PC-3 (cell line): ENCODE data around the gene ELK3. TPM values are rescaled to one million over a fixed set of nuclear protein-coding genes. Genes with fewer than 3 reads are reported as not detected.
A peak's percentile ranks its signal among the peaks of the same experiment; 100 is the strongest.

Source experiments
- ATAC-seq: fragments of 200-7000 bp; cut with Tn5 transposase; 2 replicates; pipeline ENCODE4 v1.9.1; 2020; ENCODE audit warnings: mild to moderate bottlenecking, moderate library complexity
- BruUV-seq: library from RNA; stranded (reverse); fragments of 400-500 nt; replicated peaks from 2 replicates; lab custom pipeline; 2021; lab: Mats Ljungman, UMichigan
- CTCF ChIA-PET: fragments of 300-600 bp; sonication (Branson Sonifier 250); formaldehyde crosslinking; loops from one replicate; lab custom pipeline; 2022; ENCODE audit warnings: antibody characterized with exemption; lab: Charles Lee
- POLR2A ChIA-PET: fragments of 300-600 bp; sonication (Branson Sonifier 250); formaldehyde crosslinking; loops from one replicate; lab custom pipeline; 2022; ENCODE audit warnings: antibody characterized with exemption; ENCODE audit not compliant: unreplicated experiment; lab: Charles Lee
- DNase-seq: peaks from one replicate; pipeline ENCODE4 v3.0.0-alpha.2; 2015
- H2AFZ ChIP-seq: fragments of 300-600 bp; sonication (generic); 2 replicates; pipeline ENCODE4 v1.6.0; 2016; ENCODE audit warnings: antibody characterized with exemption, low read length
- H3F3A ChIP-seq: fragments of 300-600 bp; sonication (generic); one replicate; pipeline ENCODE4 v1.6.0; 2017; ENCODE audit warnings: antibody characterized with exemption, low read length, control low read depth, mild to moderate bottlenecking; ENCODE audit not compliant: unreplicated experiment
- H3K27ac ChIP-seq: fragments of 300-600 bp; sonication (generic); 2 replicates; pipeline ENCODE4 v1.5.1; 2016; ENCODE audit warnings: mild to moderate bottlenecking, low read length
- H3K27me3 ChIP-seq: fragments of 300-600 bp; sonication (generic); 2 replicates; pipeline ENCODE4 v1.6.1; 2016; ENCODE audit warnings: low read length, mixed read lengths
- H3K36me3 ChIP-seq: fragments of 300-600 bp; sonication (generic); 2 replicates; pipeline ENCODE4 v1.6.1; 2016; ENCODE audit warnings: low read depth, mixed run types, low read length, mixed read lengths
- H3K4me1 ChIP-seq: fragments of 300-600 bp; sonication (generic); 2 replicates; pipeline ENCODE4 v1.5.1; 2016; ENCODE audit warnings: low read length; ENCODE audit not compliant: insufficient read depth
- H3K4me2 ChIP-seq: fragments of 300-600 bp; sonication (generic); 2 replicates; pipeline ENCODE4 v1.6.0; 2016; ENCODE audit warnings: low read length
- H3K4me3 ChIP-seq: fragments of 300-600 bp; sonication (generic); 2 replicates; pipeline ENCODE4 v1.5.1; 2016; ENCODE audit warnings: mild to moderate bottlenecking, low read length, mixed read lengths
- H3K79me2 ChIP-seq: fragments of 300-600 bp; sonication (generic); 2 replicates; pipeline ENCODE4 v1.6.1; 2017; ENCODE audit warnings: low read length, mixed read lengths
- H3K9ac ChIP-seq: fragments of 300-600 bp; sonication (generic); 2 replicates; pipeline ENCODE4 v1.6.0; 2016; ENCODE audit warnings: mild to moderate bottlenecking, low read length
- H3K9me2 ChIP-seq: fragments of 300-600 bp; sonication (generic); replicated peaks from 2 replicates; pipeline ENCODE4 v1.6.1; 2016; ENCODE audit warnings: mixed run types, low read length, mixed read lengths
- H3K9me3 ChIP-seq: fragments of 300-600 bp; sonication (generic); 2 replicates; pipeline ENCODE4 v1.6.1; 2016; ENCODE audit warnings: low read length, mixed read lengths
- H4K20me1 ChIP-seq: fragments of 300-600 bp; sonication (generic); 2 replicates; pipeline ENCODE4 v1.6.1; 2016; ENCODE audit warnings: low read length, mixed read lengths
- EZH2 ChIP-seq: fragments of 300-600 bp; sonication (generic); IDR thresholded peaks from one replicate; pipeline ENCODE4 v1.6.1; 2017; ENCODE audit warnings: antibody characterized with exemption, mild to moderate bottlenecking, low read length; ENCODE audit not compliant: unreplicated experiment
- EZH2phosphoT487 ChIP-seq: fragments of 300-600 bp; sonication (generic); IDR thresholded peaks from 2 replicates; pipeline ENCODE4 v1.6.1; 2018; ENCODE audit warnings: mild to moderate bottlenecking, antibody characterized with exemption, low read length, borderline replicate concordance
- intact Hi-C: fragments of 100-400 bp; cut with micrococcal nuclease; formaldehyde crosslinking; loops from 2 replicates; pipeline ENCODE4 v1.9.0; 2023
- total RNA-seq: library from RNA; depleted of rRNA; stranded (reverse); fragments of >200 nt; gene quantifications from 2 replicates; pipeline ENCODE4 v1.2.3, GENCODE V29; 2014
- TF ChIP-seq, protein P1 (sequence below): fragments of 300-600 bp; sonication (generic); conservative IDR thresholded peaks from 2 replicates; pipeline ENCODE4 v1.5.1; 2017; ENCODE audit warnings: antibody characterized with exemption, low read depth, mild to moderate bottlenecking, low read length

Gene ELK3
- total RNA-seq, 1 experiment from 2014 or later: 16.2 TPM

DNA sequence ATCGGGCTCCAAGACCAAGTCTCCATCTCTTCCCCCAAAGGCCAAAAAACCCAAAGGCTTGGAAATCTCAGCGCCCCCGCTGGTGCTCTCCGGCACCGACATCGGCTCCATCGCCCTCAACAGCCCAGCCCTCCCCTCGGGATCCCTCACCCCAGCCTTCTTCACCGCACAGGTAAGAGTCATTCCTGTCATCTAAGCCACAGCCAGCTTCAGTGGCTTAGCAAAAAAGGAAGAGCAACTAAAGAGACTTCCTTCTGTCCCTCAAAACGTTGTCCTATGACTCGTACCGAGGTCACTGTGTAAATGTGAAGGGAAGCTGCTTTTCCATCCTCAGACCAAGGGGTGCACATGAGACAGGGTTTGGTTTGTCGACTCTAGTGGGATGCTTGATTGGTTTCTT lies 53.4 kb downstream of the ELK3 start:
- 0 out of 2 replicates have a peak, but pooled peaks cover 5% of the 10 kb centered on the region for H3K79me2 ChIP-seq
- no peaks in the 10 kb centered on the region for H3K27me3 ChIP-seq
- H2AFZ ChIP-seq: no peak overlapping the region
- H3K9me3 ChIP-seq: no peaks in the 10 kb centered on the region
- intact Hi-C loops: no loop called here
- no peak overlapping the region for H3K9ac ChIP-seq
- H3K27ac ChIP-seq: no peak overlapping the region
- H3K9me2 ChIP-seq: no peaks in the 10 kb centered on the region
- TF ChIP-seq EZH2phosphoT487: no peak
- no peak for TF ChIP-seq EZH2
- TF ChIP-seq, protein P1, sequence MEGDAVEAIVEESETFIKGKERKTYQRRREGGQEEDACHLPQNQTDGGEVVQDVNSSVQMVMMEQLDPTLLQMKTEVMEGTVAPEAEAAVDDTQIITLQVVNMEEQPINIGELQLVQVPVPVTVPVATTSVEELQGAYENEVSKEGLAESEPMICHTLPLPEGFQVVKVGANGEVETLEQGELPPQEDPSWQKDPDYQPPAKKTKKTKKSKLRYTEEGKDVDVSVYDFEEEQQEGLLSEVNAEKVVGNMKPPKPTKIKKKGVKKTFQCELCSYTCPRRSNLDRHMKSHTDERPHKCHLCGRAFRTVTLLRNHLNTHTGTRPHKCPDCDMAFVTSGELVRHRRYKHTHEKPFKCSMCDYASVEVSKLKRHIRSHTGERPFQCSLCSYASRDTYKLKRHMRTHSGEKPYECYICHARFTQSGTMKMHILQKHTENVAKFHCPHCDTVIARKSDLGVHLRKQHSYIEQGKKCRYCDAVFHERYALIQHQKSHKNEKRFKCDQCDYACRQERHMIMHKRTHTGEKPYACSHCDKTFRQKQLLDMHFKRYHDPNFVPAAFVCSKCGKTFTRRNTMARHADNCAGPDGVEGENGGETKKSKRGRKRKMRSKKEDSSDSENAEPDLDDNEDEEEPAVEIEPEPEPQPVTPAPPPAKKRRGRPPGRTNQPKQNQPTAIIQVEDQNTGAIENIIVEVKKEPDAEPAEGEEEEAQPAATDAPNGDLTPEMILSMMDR: no peak
- no peaks in the 10 kb centered on the region for H3F3A ChIP-seq
- no peak overlapping the region for H3K4me3 ChIP-seq
- ATAC-seq (peak; percentile 88), DNase-seq (peak; percentile 88)
- H3K4me2 ChIP-seq: no peak overlapping the region
- H3K36me3 ChIP-seq: peaks cover 35% of the 10 kb centered on the region; the same call in 1 of the 2 replicates
- no TSS peak for BruUV-seq
- peaks cover 17% of the 10 kb centered on the region for H3K4me1 ChIP-seq
- H4K20me1 ChIP-seq: peaks cover 5% of the 10 kb centered on the region; the same call in 1 of the 2 replicates
- POLR2A ChIA-PET: interaction anchor here (0.6 kb wide), 1 partner anchor 30 kb away, joined by 4 read pairs; no protein-coding TSS in a partner anchor
- CTCF ChIA-PET: interaction anchor here (0.9 to 1.1 kb wide), 2 partner anchors 181 to 269 kb away, joined by 3 to 4 read pairs; no protein-coding TSS in a partner anchor

DNA sequence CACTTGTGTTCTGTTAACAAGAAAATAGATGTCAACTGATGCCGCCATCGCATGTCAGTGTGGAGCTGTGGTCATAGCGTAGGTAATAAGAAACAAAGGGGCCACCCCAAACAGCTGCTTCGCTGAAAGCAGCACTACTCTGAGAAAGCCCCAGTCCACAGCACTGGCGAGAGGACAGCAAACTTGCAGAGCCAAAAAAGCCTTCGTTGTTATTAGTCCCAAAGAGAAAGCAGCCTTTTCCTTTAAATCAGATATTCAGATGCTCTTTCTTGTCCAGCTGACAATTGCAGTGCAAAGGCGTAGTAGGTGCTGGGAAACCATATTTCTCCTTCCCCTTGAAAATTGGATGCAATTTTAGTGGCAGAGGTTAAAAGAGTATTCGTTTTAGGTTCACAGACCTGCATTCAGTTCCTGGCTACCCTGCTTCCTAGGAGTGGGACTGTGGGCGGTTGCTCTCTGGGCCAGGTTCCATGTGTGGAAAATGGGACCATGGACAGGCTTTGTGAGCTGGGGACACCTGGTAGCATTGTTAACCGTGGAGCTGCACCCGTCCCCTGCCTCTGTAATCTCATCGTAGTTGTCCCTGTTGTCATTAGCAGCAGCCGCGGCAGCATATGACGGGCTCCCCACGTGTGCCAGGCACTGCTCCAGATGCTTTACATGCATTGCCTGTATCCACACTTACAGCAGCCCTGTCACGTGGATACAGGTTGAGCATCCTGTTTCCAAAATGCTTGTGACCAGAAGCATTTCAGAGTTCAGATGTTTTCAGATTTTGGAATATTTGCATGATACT lies 54.2 kb downstream of the ELK3 start:
- DNase-seq (no peak), ATAC-seq (no peak)
- Histone ChIP-seq H3K27ac (no peak overlapping the region), H3K27me3 (no peaks in the 10 kb centered on the region), H2AFZ (no peak overlapping the region), H3F3A (no peaks in the 10 kb centered on the region), H3K36me3 (peaks cover 35% of the 10 kb centered on the region; the same call in 1 of the 2 replicates), H3K9ac (no peak overlapping the region), H3K9me2 (no peaks in the 10 kb centered on the region), H3K9me3 (no peaks in the 10 kb centered on the region), H3K4me1 (peaks cover 17% of the 10 kb centered on the region), H3K4me3 (no peak overlapping the region), H3K79me2 (0 out of 2 replicates have a peak, but pooled peaks cover 5% of the 10 kb centered on the region), H3K4me2 (no peak overlapping the region), H4K20me1 (peaks cover 5% of the 10 kb centered on the region; the same call in 1 of the 2 replicates)
- TF ChIP-seq EZH2phosphoT487 (no peak), EZH2 (no peak)
- TF ChIP-seq, protein P1: no peak
- ChIA-PET POLR2A (interaction anchor here (0.6 kb wide), 1 partner anchor 31 kb away, joined by 4 read pairs; no protein-coding TSS in a partner anchor), CTCF (interaction anchor here (0.9 to 1.1 kb wide), 2 partner anchors 182 to 268 kb away, joined by 3 to 4 read pairs; no protein-coding TSS in a partner anchor)
- TSS peak; percentile 25 for BruUV-seq
- intact Hi-C loops: no loop called here
